Middle frontal gyrus (tissue), 1 donor: Measurements from ENCODE around the gene GVQW3.
"Not testable (repeated sequence)": the region's sequence is repeated elsewhere in the genome, so short reads cannot be mapped to it uniquely, and the experiment has no call there.

Source experiments
- DNase-seq: peaks from one replicate; pipeline ENCODE4 v3.0.0-alpha.2; 2015; ENCODE audit warnings: low spot score; ENCODE audit errors: extremely low spot score

GVQW3 gene

GRCh38 chr11:76385903-76386302 is 4.8 kb downstream of the GVQW3 start:
- no peak for DNase-seq

- DNase-seq, result no peak
These were observed 7.3 kb downstream of the GVQW3 start for GRCh38 chr11:76388408-76388807.

GRCh38 chr11:76391021-76391420 is 9.9 kb downstream of the GVQW3 start:
- no peak for DNase-seq

GRCh38 chr11:76391811-76392475 is 10.8 kb downstream of the GVQW3 start:
- DNase-seq, result no peak

GRCh38 chr11:76392870-76393269 is 11.7 kb downstream of the GVQW3 start:
- DNase-seq, result no peak

GRCh38 chr11:76394411-76394810 is 13.3 kb downstream of the GVQW3 start:
- DNase-seq, result no peak

GRCh38 chr11:76395296-76395695 is 14.2 kb downstream of the GVQW3 start:
- DNase-seq, result no peak

- no peak for DNase-seq
These were observed 16.3 kb downstream of the GVQW3 start for GRCh38 chr11:76397383-76397782.

- no peak for DNase-seq
These were observed 19.8 kb downstream of the GVQW3 start for GRCh38 chr11:76400967-76401366.

- not testable (repeated sequence) for DNase-seq
These were observed 20.4 kb downstream of the GVQW3 start for GRCh38 chr11:76401484-76401883.

- no peak for DNase-seq
These were observed 25.2 kb downstream of the GVQW3 start for GRCh38 chr11:76406359-76406758.

GRCh38 chr11:76408171-76408965 is 27.2 kb downstream of the GVQW3 start:
- no peak for DNase-seq

- no peak for DNase-seq
These were observed 29.8 kb downstream of the GVQW3 start for GRCh38 chr11:76410851-76411357.

GRCh38 chr11:76415073-76415472 is 34.0 kb downstream of the GVQW3 start:
- DNase-seq, result no peak

GRCh38 chr11:76419896-76420295 is 38.8 kb downstream of the GVQW3 start:
- no peak for DNase-seq

GRCh38 chr11:76424379-76424778 is 43.3 kb downstream of the GVQW3 start:
- DNase-seq, result no peak

- DNase-seq, result no peak
These were observed 43.8 kb downstream of the GVQW3 start for GRCh38 chr11:76424891-76425290.

- no peak for DNase-seq
These were observed 45.5 kb downstream of the GVQW3 start for GRCh38 chr11:76426660-76427059.

GRCh38 chr11:76436020-76436419 is 54.9 kb downstream of the GVQW3 start:
- no peak for DNase-seq

- no peak for DNase-seq
These were observed 62.3 kb downstream of the GVQW3 start for GRCh38 chr11:76443268-76443980.

GRCh38 chr11:76444065-76444383 is 62.9 kb downstream of the GVQW3 start:
- DNase-seq, result no peak
